Kidney tubule cell (primary cell): Measurements from ENCODE around the gene BEX3.
"Not testable (repeated sequence)": the region's sequence is repeated elsewhere in the genome, so short reads cannot be mapped to it uniquely, and the experiment has no call there.

ENCODE experiments used
- DNase-seq: peaks from one replicate; pipeline ENCODE4 v3.0.0-alpha.2; 2018; ENCODE audit warnings: low spot score

Gene BEX3

DNA sequence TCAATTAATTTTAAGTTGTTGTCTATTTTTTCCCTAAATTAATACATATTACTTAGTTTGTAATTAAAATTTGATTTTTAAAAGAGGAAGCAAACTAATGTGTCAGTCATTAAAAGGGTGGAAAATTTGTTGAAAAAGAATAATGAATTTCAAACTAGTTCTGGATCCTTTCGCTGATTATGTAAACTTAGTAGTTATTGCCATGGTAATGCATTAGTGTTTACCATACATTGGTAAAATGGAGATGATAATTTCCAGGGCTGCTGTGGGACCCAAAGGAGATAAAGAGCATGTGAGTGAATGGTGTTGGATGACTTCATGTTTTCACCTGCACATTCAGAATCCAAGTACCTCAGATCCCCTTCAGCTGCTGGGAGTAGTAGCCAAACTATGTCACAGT is 6.5 kb downstream of the BEX3 start:
- no peak for DNase-seq

DNA sequence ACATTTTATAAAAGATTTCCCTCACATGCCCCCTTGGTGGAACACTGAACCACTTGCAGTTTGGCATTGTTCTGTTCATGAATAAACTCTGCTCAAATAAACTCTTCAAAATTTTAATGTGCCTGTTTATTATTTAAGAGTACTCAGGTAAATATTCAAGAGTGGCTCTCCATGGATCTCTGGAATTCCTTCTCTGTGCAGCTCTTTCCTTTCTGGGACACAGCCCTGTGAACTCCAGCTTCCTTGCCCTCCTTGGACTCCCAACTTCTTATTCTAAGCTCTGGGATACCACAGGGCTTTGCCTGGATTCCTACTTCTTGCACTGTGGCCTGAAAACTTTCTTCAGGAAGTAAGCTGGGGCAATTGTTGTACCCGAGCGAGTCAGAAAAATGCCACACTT is 8.3 kb downstream of the BEX3 start:
- DNase-seq = no peak

DNA sequence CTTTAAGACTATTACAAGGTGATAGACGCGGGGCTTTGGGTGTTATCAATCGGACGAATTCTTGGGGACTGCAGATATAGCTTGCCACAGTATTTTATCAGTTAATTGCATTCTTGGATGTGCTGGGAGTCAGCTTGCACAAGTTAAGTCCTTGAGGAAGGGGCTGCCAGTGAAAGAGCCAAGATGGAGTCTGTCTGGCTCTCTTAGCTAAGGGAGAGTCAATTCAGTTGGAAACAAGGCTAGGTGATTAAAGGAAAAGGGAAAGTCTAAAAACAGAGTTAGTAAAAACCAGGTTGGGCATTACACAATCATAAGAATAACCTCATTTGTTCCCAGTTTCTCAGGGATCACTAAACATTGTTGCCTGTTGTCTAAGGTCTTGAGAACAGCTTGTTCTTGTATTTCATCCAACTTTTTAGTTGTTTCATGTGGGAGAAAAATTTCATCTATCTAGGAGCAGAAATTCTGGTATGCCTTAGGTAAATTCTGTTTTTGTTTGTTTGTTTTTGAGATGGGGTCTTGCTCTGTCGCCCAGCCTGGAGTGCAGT is 9.0 kb downstream of the BEX3 start:
- DNase-seq = not testable (repeated sequence)

DNA sequence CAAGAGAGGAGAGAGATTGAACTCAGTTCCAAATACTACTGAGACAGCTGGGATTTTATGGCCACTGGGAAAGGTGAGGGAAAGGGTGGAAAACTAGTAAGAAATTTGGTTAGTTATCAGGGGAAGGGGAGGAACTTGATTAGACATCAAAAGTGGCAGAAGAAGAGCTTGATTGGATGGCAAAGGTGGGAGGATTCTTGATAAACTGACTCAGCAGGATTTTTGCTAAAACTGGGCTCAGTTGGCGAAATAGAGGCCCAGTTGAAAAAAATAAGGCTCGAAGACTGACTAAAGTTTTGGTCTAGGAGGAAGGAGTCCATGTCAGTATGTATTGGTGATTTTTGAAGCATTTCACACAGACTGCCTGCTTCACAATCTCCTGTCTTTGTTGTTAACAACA is 10.0 kb downstream of the BEX3 start:
- no peak for DNase-seq

DNA sequence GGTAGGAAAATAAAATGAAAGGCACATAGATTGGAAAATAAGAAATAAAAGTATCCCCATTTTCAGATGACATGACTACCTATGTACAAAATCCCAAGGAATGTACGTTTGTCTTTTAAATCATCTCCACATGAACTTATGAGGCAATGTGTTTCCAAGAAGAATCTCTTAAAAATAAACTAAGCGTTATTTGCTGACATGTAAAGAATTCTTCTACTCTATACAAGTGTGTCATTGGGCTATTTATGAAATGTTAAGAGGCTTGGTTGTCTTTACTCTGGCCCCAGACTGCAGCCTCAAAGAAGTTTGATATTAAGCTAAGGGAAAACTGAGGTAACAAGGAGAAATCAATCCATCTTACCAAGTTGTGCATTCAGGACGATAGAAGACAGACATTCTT is 17.1 kb downstream of the BEX3 start:
- no peak for DNase-seq

DNA sequence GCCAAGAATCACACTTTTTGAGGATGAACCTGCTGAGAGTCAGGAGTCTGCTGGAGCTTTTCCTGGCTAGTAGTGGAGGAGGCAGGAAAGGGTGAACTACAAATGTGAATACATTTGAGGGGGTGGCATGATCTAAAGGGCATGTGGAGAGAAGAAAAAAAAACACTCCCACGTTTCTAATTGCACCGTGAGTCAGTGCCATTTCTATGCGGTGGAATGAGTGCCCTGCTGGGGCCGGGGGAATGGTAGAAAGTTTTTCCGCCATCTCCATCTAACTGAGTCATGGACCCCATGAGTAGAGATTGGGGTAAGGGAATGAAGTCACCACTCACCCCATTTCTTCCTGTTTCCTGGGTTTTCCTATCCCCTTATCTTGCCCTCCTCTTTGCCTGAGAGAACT is 19.8 kb downstream of the BEX3 start:
- DNase-seq = peak; percentile 34

DNA sequence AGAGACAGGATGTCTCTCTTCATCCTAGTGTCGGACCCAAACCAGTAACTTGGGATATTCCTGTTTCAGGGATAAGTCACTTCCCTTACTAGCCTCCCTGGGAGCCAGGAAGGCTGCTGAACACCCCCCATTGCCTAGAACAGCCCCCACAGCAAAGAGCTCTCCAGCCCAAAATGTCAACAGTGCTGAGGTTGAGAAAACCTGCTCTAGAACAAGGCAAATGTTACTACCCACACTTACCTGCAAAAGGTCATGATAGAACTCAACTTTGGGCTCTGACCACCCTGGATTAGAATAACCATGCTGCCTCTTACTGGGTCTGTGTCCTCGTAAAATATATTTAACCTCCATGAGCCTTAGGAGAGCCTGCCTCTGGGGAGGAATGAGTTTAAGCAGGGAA is 20.3 kb downstream of the BEX3 start:
- DNase-seq = no peak

DNA sequence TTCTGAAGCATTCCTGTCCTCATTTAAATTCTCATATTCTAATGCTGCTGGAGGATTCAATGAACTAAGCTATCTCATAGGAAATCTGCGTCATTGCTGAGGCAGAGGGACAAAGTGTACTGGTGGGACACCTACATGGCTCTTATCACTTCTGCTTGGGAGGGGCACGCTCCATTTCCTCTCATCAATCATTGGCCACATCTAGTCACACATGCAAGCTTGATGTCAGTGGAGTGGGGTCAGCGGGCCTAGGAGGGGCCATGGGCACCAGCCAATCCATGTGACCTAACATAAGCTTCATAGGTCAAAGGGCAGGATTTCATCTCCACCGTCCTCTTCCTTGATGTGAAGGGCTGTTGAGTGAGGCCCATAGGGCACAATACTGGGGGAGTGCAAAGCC is 21.4 kb downstream of the BEX3 start:
- DNase-seq = no peak

DNA sequence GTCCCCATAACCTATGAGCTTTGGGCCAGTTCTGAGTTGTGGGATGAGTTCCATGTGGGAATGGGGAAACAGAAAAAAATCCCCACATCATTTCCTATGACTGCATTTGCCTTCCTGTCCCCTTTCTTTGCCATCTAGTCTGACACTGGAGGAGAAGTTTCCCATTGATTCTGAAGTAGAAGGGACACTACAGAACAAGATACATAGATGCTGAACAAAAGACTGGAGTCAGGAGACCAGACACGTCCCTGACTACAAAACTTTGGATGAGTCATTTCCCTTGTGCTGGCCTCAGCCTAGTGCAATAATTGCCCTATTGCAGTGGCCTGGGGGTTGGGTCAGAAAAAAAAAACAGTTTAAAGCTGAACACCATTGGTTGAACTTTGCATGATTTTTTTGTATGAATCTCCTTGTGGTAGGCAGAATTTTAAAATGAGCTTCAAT is 22.1 kb downstream of the BEX3 start:
- peak; percentile 79 for DNase-seq

DNA sequence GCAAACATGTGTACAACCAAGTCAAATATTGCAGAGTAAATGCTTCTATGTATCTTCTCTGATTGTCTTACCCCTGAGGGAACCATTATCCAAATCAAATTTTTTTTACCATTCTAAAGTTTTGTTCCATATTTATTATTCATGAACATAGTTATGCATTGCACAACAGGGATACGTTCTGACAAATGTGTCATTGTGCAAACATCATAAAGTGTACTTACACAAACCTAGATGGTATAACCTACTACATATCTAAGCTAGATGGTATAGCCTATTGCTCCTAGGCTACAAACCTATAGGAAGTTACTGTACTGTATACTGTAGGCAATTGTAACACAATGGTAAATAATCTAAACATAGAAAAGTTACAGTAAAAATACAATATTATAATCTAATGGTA is 23.4 kb downstream of the BEX3 start:
- no peak for DNase-seq

DNA sequence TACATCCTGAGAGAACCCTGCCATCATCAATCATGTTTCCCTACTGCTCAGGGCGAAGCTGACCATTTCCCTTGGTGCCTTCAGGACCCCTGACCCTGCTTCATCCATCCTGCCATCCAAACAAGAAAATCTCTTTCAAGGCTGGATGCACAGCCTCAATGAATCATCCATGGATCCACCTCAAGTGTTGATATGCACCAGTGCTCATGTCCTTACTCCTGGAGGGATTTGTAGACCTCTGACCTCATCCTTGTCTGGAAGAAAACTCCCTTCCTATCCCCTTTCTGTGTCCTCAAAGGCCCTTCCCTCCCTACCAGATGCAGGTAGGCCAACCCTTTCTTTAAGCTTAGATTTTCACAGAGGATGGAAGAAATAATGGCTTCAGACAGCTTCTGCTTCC is 24.6 kb downstream of the BEX3 start:
- peak; percentile 81 for DNase-seq

DNA sequence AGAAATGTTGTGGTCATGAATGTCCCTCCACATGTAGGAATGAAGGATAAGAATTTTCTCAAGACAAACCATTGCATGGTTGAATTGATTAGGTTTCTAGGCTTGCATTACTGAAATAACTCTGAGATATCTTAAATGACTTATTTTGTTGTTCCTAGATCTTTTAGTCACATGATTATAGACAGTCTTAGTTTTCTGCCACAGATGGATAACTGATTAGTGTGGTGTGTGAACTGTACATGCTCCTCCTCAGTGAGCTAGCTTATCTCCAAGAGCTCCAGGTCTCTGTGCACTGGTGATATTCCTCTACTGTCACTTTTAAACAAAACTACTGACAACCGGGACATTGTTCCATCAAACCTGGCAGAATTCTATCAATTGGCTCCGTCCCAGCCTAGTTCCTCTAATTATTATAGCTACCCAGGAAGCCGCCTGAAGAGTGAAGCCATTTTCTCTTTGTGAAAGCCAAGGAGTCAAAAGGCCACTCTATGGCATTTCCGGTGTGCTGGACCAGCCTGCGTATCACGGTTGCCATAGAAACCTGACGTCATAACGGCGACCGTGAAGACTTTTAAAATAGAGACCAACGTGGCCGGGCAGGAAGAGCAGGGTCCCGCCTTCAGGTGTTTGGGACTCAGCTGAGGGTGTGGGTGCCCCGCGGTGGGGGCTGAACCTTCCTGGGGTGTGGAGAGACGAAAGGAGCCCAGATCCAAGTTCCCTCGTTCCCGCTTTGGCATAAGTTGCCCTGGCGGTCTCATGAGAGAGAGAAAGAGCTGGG is 28.1 kb downstream of the BEX3 start:
- DNase-seq = peak; percentile 86

DNA sequence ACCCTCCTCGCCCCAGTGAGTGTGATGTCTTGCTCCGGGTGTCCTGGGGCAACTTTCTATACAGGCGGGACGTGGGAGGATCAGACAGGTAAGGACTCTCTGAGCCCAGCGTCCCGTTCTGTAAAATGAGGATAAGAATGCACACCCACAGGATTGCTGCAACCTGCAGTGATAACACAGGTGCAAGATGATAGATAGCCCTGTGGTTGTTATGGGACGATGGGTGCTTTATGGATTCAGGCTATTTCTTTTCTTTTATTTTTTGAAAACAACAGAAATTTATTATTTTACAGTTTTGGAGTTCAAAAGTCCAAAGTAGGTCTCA is 28.6 kb downstream of the BEX3 start:
- DNase-seq = peak; percentile 7

DNA sequence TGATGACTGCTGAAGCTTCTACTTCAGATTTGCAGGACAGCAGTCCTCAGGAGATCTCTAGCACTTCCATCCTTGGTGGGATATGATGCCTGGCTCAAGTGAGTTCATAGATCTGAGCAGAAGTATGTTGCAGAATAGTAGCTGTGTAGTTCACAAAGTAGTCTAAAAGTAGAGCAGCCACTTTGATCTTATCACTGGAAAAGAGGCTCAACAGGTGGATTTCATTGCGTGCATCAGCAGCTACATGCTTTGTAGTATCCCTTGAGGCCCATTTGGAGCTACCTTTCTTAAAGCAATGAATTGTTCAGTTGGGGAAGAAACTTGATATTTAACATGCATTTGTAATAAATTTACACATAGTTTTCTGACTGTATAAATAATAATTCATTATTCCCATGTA is 29.9 kb downstream of the BEX3 start:
- DNase-seq = no peak

DNA sequence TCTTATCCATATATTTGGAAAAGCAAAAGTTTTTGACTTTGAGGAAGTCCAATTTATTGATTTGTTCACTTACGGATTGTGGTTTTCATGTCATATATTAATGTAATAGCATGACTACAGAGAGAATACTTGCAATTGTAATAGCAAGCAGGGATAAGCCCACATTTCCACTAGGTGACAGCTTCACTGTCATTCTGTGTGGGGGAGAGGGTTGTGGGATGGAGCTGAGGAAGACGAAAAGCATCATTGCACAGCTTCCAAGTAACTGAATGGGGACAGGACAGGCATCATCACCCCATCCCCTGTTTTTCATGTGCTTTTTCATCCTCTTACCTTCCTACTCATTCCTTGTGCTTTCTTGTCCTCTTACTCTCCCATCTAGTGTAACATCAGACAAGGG is 31.4 kb downstream of the BEX3 start:
- DNase-seq = no peak

DNA sequence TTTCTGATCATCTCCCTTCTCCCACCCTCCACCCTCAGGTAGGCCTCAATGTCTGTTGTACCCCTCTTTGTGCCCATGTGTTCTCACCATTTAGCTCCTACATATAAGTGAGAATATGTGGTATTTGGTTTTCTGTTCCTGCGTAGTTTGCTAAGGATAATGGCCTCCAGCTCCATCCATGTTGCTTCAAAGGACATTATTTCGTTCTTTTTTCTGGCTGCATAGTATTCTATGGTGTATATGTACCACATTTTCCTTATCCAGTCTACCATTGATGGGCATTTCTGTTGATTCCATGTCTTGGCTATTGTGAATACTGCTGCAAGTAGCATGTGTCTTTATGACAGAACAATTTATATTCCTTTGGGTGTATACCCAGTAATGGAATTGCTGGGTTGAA is 35.4 kb downstream of the BEX3 start:
- not testable (repeated sequence) for DNase-seq

DNA sequence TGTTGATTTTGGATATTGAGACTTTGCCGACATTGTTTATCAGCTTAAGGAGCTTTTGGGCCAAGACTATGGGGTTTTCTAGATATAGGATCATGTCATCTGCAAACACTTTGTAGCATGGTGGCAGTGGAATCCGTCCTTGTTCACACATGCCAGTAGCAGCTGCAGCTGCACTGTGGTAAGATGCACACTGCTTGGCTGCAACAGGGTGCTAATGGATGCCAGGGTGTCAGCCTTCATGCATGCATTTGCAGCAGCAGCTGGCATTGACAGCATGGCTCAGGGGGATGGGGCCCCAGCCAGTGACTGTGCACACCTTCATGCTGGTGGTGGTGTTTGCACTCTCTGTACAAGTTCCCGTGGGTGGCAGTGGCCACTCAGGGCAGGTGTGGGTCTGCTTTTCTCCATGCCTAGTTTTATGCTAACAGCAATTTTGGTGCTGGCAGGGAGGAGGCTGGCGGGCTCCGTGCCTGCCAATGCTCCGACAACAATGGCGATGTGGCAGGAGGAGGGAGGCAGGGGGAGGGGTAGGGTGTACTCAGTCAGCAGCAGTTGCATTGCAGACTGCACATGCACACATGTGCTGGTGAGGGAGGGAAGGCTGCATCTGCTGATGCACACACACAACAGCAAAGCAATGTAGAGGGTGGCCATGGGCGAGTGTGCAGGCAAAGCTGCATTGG is 37.5 kb downstream of the BEX3 start:
- DNase-seq = no peak

DNA sequence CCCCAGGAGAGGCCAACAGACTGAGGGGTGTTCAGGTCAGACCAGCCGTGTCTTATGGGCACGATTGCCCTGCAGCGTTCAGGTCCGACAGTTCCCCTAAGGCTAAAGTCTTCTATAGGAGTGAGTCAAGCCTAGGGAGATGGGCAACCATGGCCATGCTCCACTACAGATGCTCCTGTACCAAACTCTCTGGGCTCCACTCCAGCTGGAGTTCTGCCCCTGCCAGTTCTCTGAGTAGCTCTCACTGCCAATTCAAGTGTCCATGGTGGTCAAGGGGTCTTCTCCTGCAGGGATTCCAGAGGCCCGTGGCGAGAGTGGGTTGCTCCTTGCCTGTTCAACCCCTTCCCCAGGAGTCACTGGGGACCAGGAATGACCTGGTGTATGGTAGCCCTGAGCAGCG is 38.2 kb downstream of the BEX3 start:
- no peak for DNase-seq

DNA sequence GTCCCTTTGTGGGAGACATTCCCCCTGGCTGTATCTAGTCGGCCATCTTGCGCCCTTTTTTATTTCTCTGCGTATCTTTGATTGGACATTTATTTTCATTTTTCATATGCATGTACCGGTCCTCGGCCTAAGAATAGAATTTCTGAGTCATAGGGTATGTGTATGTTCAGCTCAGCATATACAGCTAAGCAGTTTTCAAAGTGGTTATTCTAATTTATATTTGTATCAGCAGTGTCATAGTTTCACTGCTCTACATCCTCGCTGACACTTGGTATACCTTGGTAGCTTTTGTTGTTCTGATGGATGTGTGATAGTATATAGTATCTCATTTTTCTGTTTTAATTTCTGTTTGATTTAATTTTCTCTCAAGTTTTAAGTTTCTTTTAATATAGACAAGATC is 38.7 kb downstream of the BEX3 start:
- DNase-seq = no peak

DNA sequence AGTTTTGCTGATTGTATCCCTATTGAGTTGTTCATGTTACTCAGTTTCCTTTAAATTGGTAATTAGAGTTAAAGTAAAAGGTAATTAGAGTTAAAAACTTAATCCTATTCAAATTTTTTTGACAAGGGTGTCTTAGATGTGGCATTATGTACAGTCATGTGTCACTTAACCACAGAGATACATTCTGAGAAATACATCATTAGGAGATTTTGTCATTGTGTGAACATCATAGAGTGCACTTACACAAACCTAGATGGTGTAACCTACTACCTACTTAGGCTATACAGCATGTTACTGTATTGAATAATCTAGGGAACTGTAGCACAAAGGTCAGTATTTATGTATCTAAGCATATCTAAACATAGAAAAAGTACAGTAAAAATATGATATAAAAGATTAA is 39.2 kb downstream of the BEX3 start:
- no peak for DNase-seq

DNA sequence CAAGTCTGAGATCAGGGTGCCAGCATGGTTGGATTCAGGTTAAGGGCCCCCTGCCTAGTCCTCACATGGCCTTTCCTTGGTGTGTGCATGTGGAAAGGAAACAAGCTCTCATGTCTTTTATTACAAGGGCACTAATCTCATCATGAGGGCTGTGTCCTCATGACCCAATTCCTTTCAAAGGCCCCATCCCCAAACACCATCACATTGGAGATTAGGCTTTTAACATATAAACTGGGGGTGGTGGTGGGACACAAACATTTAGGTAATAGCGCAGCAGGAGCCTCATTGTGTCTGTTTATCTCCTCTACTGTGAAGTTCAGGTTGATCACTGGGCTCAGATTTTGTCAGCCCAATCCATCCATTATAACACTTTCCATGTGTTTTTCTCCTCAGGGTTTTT is 41.0 kb downstream of the BEX3 start:
- no peak for DNase-seq

DNA sequence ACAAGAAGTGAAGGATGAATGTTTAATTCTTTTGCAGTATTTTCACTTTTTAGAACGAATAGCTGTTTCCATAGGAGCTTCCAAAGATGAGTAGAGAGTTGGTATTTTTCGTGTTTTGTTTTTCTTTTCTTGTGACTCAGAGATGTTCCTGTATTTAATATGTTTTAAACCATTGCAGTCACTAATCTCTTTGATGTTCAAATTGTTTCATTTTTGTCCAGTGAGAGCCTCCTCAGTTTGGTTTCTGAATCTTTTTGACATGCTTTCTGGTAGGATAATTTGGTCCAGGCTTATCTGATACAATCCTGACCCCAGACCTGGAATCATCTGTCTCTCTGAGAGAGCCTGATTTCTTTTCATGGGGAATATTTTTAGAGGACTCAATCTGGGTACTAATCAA is 41.6 kb downstream of the BEX3 start:
- DNase-seq = no peak

DNA sequence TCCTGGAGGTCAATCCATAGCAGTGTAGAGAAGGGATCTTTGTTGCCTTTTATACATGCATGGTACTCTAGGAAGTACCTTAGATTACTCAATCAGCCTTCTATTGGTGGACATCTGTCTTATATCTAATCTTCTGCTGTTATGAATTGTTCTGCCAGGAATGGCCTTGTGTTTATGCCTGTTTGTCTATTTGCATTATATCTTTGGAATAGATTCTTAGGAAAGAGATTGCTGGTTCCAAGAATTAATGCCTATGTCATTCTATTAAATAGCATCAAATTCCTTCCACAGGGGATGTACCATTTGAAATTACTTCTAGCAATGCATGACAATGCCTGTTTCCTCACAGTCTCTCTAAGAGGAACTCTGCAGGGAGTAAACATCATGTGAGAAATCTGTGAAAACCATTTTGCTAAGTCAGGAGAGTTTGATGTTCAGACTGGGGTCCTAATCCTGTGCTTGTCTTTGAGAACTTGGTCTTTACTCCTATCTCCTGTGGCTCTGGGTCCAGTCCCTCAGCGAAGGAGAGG is 42.5 kb downstream of the BEX3 start:
- DNase-seq = no peak
